ENCODE results near the gene ZNF674.

DNA sequence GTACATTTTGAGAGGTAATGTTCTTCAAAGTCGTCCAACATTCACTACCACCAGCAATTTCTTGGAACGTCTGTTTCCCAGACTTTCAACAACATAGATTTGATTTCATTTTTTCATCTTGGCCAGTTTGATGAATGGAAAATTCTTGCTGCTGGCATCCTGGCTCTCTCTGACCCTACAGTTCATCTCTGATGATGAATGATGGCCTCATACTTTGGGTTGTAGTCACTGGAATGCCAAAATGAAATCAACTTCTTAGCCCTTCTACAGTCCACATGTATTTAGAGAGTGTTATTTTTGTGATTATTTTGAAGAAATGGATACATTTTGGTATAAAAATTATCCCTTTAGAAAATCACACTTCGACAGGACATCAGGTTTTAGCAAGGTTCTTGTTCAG lies 37.1 kb upstream of the ZNF674 start:
- TF ChIP-seq, protein P1, sequence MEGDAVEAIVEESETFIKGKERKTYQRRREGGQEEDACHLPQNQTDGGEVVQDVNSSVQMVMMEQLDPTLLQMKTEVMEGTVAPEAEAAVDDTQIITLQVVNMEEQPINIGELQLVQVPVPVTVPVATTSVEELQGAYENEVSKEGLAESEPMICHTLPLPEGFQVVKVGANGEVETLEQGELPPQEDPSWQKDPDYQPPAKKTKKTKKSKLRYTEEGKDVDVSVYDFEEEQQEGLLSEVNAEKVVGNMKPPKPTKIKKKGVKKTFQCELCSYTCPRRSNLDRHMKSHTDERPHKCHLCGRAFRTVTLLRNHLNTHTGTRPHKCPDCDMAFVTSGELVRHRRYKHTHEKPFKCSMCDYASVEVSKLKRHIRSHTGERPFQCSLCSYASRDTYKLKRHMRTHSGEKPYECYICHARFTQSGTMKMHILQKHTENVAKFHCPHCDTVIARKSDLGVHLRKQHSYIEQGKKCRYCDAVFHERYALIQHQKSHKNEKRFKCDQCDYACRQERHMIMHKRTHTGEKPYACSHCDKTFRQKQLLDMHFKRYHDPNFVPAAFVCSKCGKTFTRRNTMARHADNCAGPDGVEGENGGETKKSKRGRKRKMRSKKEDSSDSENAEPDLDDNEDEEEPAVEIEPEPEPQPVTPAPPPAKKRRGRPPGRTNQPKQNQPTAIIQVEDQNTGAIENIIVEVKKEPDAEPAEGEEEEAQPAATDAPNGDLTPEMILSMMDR (IDR thresholded peaks at IDR 0.05) = no peak
- TF ChIP-seq POLR2A (IDR thresholded peaks at IDR 0.05) = no peak
